ENCODE data around the gene USP40.

DNA sequence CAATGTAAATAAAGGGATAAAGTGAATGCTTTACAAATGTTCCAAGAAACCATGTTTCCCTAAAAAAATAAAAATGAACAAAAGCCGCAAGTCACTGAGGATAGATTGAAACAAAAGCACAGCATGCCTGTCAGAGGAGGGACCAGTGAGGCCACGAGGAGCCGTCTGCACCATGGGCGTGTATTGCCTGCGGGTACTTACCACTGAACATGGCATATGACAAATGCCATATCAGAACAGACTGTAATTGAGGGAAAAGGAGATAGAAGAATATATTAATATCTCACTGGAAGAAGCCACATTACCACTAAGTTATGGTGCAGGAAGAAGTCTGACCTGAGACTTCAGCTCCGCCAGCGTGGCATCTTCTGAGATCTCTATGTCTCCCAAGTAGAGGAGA lies 75.8 kb downstream of the USP40 start:
- TF ChIP-seq CTCF (IDR thresholded peaks at IDR 0.05) = no peak
- no peak for TF ChIP-seq POLR2A (IDR thresholded peaks at IDR 0.05)
